ENCODE results near the gene IGFBP4. TPM values are rescaled to one million over a fixed set of nuclear protein-coding genes. Genes with fewer than 3 reads are reported as not detected.

The IGFBP4 gene
- total RNA-seq, 1 donor from 2014 or later, result 108 TPM

DNA sequence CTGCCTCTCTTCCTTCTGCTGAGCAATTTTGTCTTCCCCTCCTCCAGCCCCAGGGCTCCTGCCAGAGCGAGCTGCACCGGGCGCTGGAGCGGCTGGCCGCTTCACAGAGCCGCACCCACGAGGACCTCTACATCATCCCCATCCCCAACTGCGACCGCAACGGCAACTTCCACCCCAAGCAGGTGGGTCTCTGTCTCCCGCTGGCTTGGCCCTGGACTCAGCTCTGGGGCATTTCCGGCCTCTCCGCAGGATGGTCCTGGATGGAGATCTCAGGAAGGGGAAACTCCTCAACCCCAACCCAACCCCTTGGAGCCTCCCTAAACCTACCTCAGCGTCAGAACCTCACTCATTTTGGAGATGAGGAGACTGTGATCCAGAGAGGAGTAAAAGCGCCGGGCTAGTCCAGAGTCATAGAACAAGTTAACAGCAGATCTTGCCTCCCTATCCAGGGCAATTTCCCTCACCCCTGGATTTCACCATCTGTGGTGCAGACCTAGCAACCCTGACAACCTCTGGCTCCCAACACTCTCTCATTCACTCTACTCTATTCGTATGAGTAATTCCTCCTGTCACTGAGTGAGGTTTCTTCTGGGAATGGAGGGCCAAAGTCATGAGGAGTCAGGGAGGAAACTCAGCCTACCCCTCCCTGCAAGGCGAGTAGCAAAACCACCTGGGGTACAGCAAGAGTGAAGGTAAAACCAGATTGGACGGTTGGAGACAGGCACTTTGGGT, 10.8 kb downstream of the IGFBP4 start:
- H3K9me3 Mint-ChIP-seq, result no peaks in the 10 kb centered on the region
- DNase-seq (ENCODE audit: low spot score in 2 of 2, unreplicated experiment in 2 of 2), result no peak
- TF ChIP-seq, protein P1, sequence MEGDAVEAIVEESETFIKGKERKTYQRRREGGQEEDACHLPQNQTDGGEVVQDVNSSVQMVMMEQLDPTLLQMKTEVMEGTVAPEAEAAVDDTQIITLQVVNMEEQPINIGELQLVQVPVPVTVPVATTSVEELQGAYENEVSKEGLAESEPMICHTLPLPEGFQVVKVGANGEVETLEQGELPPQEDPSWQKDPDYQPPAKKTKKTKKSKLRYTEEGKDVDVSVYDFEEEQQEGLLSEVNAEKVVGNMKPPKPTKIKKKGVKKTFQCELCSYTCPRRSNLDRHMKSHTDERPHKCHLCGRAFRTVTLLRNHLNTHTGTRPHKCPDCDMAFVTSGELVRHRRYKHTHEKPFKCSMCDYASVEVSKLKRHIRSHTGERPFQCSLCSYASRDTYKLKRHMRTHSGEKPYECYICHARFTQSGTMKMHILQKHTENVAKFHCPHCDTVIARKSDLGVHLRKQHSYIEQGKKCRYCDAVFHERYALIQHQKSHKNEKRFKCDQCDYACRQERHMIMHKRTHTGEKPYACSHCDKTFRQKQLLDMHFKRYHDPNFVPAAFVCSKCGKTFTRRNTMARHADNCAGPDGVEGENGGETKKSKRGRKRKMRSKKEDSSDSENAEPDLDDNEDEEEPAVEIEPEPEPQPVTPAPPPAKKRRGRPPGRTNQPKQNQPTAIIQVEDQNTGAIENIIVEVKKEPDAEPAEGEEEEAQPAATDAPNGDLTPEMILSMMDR (IDR thresholded peaks at IDR 0.05; ENCODE audit: unreplicated experiment), result no peak
- no peak overlapping the region for H3K4me3 Mint-ChIP-seq
- H3K4me1 Mint-ChIP-seq, result peaks cover 36% of the 10 kb centered on the region
- H3K36me3 Mint-ChIP-seq, result peaks cover 16% of the 10 kb centered on the region
- no peaks in the 10 kb centered on the region for H3K27me3 Mint-ChIP-seq (ENCODE audit: low read depth)
- H3K27ac Mint-ChIP-seq, result no peak overlapping the region

DNA sequence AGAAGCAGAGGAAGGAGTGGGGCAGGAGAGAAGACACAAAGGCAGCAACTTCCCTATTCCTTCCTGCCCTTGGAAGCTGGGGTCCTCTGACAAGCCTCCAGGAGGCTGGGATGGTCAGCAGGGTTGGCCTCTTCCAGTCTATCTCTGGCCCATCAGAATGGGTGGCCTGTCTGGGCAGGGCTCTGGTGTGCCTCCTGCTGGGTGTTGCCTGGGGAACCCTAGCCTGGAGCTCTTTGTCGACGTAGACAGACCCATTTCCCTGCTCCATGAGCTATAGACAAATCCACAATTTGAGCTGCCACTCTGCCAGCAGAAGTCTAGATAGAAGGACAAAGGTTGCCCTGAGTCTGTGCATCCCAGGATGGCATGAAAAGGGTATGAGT, 11.4 kb downstream of the IGFBP4 start:
- no peak for DNase-seq (ENCODE audit: low spot score in 2 of 2, unreplicated experiment in 2 of 2)
- H3K4me3 Mint-ChIP-seq, result no peak overlapping the region
- H3K27ac Mint-ChIP-seq, result no peak overlapping the region
- H3K4me1 Mint-ChIP-seq, result peaks cover 40% of the 10 kb centered on the region
- TF ChIP-seq, protein P1 (IDR thresholded peaks at IDR 0.05; ENCODE audit: unreplicated experiment), result no peak
- H3K9me3 Mint-ChIP-seq, result no peaks in the 10 kb centered on the region
- H3K36me3 Mint-ChIP-seq, result peaks cover 16% of the 10 kb centered on the region
- no peaks in the 10 kb centered on the region for H3K27me3 Mint-ChIP-seq (ENCODE audit: low read depth)

DNA sequence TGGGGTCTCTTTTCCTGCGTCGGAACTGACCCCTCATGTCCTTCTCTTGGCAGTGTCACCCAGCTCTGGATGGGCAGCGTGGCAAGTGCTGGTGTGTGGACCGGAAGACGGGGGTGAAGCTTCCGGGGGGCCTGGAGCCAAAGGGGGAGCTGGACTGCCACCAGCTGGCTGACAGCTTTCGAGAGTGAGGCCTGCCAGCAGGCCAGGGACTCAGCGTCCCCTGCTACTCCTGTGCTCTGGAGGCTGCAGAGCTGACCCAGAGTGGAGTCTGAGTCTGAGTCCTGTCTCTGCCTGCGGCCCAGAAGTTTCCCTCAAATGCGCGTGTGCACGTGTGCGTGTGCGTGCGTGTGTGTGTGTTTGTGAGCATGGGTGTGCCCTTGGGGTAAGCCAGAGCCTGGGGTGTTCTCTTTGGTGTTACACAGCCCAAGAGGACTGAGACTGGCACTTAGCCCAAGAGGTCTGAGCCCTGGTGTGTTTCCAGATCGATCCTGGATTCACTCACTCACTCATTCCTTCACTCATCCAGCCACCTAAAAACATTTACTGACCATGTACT, 13.2 kb downstream of the IGFBP4 start:
- no peak for DNase-seq (ENCODE audit: low spot score in 2 of 2, unreplicated experiment in 2 of 2)
- peaks cover 16% of the 10 kb centered on the region for H3K36me3 Mint-ChIP-seq
- TF ChIP-seq, protein P1 (IDR thresholded peaks at IDR 0.05; ENCODE audit: unreplicated experiment), result no peak
- no peaks in the 10 kb centered on the region for H3K27me3 Mint-ChIP-seq (ENCODE audit: low read depth)
- no peak overlapping the region for H3K27ac Mint-ChIP-seq
- no peak overlapping the region for H3K4me3 Mint-ChIP-seq
- H3K4me1 Mint-ChIP-seq, result peaks cover 48% of the 10 kb centered on the region
- no peaks in the 10 kb centered on the region for H3K9me3 Mint-ChIP-seq

DNA sequence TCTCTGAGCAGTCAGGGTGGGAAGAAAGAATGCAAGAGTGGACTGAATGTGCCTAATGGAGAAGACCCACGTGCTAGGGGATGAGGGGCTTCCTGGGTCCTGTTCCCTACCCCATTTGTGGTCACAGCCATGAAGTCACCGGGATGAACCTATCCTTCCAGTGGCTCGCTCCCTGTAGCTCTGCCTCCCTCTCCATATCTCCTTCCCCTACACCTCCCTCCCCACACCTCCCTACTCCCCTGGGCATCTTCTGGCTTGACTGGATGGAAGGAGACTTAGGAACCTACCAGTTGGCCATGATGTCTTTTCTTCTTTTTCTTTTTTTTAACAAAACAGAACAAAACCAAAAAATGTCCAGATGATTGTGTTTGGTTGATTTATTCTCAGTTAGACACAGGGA, 14.1 kb downstream of the IGFBP4 start:
- H3K36me3 Mint-ChIP-seq, result peaks cover 16% of the 10 kb centered on the region
- peak overlapping the region; percentile 95 for H3K27ac Mint-ChIP-seq
- DNase-seq (ENCODE audit: low spot score in 2 of 2, unreplicated experiment in 2 of 2), result no peak
- H3K9me3 Mint-ChIP-seq, result no peaks in the 10 kb centered on the region
- no peak overlapping the region for H3K4me3 Mint-ChIP-seq
- H3K4me1 Mint-ChIP-seq, result peaks cover 51% of the 10 kb centered on the region
- H3K27me3 Mint-ChIP-seq (ENCODE audit: low read depth), result no peaks in the 10 kb centered on the region
- TF ChIP-seq, protein P1 (IDR thresholded peaks at IDR 0.05; ENCODE audit: unreplicated experiment), result no peak

DNA sequence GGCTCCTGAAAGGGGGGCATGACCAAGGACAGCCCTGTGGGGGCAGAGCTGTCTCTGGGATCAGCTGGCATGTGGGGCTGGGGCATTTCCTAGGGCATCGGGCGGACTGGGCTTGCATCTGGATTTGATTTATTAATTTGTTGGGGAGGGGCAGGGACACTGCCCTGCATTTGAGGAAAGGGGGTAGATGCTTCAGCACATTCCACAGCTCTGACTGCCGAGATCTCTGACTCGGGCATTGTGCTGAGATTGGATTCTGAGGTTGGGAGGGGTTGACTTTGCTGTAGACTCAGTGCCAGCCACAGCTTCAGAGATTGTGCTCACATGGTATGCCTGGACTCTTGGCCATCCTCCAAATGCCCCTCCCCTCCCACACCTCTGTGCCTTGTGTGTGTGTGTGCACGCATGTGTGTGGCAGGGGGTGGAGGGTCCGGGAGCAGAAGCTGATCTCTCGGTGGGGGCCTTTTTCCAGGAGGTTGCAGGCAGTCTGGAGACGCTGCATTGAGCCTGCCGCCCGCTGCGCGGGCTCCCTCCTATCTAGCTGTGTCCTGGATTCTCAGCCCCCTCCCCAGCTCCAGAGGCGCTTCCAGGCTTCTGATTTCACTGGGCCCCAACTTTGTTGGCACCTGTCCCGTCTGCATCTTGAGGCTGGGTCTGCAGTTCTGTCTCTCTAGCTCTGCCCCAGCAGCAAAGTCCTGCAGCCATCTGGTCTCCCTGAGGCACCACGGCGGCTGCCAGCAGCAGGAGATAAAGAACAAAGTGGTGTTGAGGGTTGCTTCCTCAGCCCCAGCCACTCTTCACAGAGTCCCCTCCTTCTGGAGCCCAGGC, 14.9 kb downstream of the IGFBP4 start:
- peaks cover 58% of the 10 kb centered on the region for H3K4me1 Mint-ChIP-seq
- peak in 1 of 2 experiments; percentile 64 for DNase-seq (ENCODE audit: low spot score in 2 of 2, unreplicated experiment in 2 of 2)
- peak overlapping the region; percentile 95 for H3K27ac Mint-ChIP-seq
- H3K36me3 Mint-ChIP-seq, result peaks cover 16% of the 10 kb centered on the region
- peak overlapping the region; percentile 40 for H3K4me3 Mint-ChIP-seq
- H3K27me3 Mint-ChIP-seq (ENCODE audit: low read depth), result no peaks in the 10 kb centered on the region
- TF ChIP-seq, protein P1 (IDR thresholded peaks at IDR 0.05; ENCODE audit: unreplicated experiment), result no peak
- H3K9me3 Mint-ChIP-seq, result no peaks in the 10 kb centered on the region

All from mesothelial cell of epicardium (in vitro differentiated cells).